ENCODE results near the gene PLXNA1.

GRCh38 chr3:126961791-126962461 is 21.0 kb upstream of the PLXNA1 start:
- TF ChIP-seq ZNF592 (IDR thresholded peaks at IDR 0.05) (no peak), EZH2 (IDR thresholded peaks at IDR 0.05; ENCODE audit: borderline replicate concordance, control insufficient read depth, low read depth, low read length) (no peak), CREB1 (IDR thresholded peaks at IDR 0.05; ENCODE audit: low read depth) (no peak), USF2 (IDR thresholded peaks at IDR 0.05; ENCODE audit: borderline replicate concordance, low read depth, low read length) (no peak), ATF3 (IDR thresholded peaks at IDR 0.05; ENCODE audit: borderline replicate concordance, extremely low read depth, low read depth, low read length) (no peak)
